Mesendoderm (in vitro differentiated cells): ENCODE data around the gene DCTN2.

Source experiments
- DNase-seq: peaks from one replicate; pipeline ENCODE4 v3.0.0; 2013
- H2AK5ac ChIP-seq: 2 replicates; pipeline ENCODE4 v1.6.1; 2013; ENCODE audit warnings: low read length, inconsistent platforms
- H2BK120ac ChIP-seq: 2 replicates; pipeline ENCODE4 v1.6.1; 2013; ENCODE audit warnings: low read depth, mild to moderate bottlenecking, low read length, moderate library complexity, mixed read lengths
- H2BK15ac ChIP-seq: replicated peaks from 2 replicates; pipeline ENCODE4 v1.6.1; 2013; ENCODE audit warnings: low read depth, mild to moderate bottlenecking, moderate library complexity
- H2BK5ac ChIP-seq: 2 replicates; pipeline ENCODE4 v1.6.1; 2013; ENCODE audit warnings: low read length, inconsistent platforms
- H3K18ac ChIP-seq: 2 replicates; pipeline ENCODE4 v1.6.1; 2013; ENCODE audit warnings: mild to moderate bottlenecking, low read length, mixed read lengths
- H3K23ac ChIP-seq: one replicate; pipeline ENCODE4 v1.6.1; 2013; ENCODE audit warnings: low read length
- H3K27ac ChIP-seq: 2 replicates; pipeline ENCODE4 v1.5.1; 2013; ENCODE audit warnings: low read depth, mild to moderate bottlenecking, inconsistent platforms, low read length, moderate library complexity
- H3K27me3 ChIP-seq: 2 replicates; pipeline ENCODE4 v1.6.1; 2013; ENCODE audit warnings: low read length, control low read depth, mild to moderate bottlenecking, inconsistent platforms; ENCODE audit not compliant: insufficient read depth, poor library complexity
- H3K36me3 ChIP-seq: 2 replicates; pipeline ENCODE4 v1.6.1; 2013; ENCODE audit warnings: low read length, inconsistent platforms; ENCODE audit not compliant: control insufficient read depth, insufficient read depth
- H3K4ac ChIP-seq: one replicate; pipeline ENCODE4 v1.6.1; 2013; ENCODE audit warnings: low read depth, mild to moderate bottlenecking, low read length, moderate library complexity
- H3K4me1 ChIP-seq: 2 replicates; pipeline ENCODE4 v1.6.1; 2013; ENCODE audit warnings: low read depth, low read length, inconsistent platforms; ENCODE audit not compliant: control insufficient read depth
- H3K4me2 ChIP-seq: 2 replicates; pipeline ENCODE4 v1.6.1; 2013; ENCODE audit warnings: low read length
- H3K4me3 ChIP-seq: 2 replicates; pipeline ENCODE4 v1.5.1; 2013; ENCODE audit warnings: mild to moderate bottlenecking, low read length
- H3K56ac ChIP-seq: one replicate; pipeline ENCODE4 v1.6.1; 2013; ENCODE audit warnings: low read length
- H3K79me1 ChIP-seq: 2 replicates; pipeline ENCODE4 v1.6.1; 2013; ENCODE audit warnings: low read length, inconsistent platforms
- H3K79me2 ChIP-seq: 2 replicates; pipeline ENCODE4 v1.6.1; 2013; ENCODE audit warnings: mild to moderate bottlenecking, low read length; ENCODE audit not compliant: control insufficient read depth, insufficient read depth
- H3K9ac ChIP-seq: 2 replicates; pipeline ENCODE4 v1.6.1; 2013; ENCODE audit warnings: low read length, inconsistent platforms
- H4K5ac ChIP-seq: one replicate; pipeline ENCODE4 v1.6.1; 2013; ENCODE audit warnings: low read length
- H4K8ac ChIP-seq: one replicate; pipeline ENCODE4 v1.6.1; 2013; ENCODE audit warnings: low read depth, mild to moderate bottlenecking, control low read depth, low read length, moderate library complexity
- WGBS: extraction: QIAGEN DNeasy Blood & Tissue Kit; methylation state at CpG from one replicate; pipeline ENCODE4 v1.1.7; 2013; ENCODE audit warnings: low lambda C conversion rate, missing lambda C conversion rate; ENCODE audit not compliant: insufficient coverage; ENCODE audit errors: extremely low coverage; 5-methylcytosine and 5-hydroxymethylcytosine counted together

Gene DCTN2

GRCh38 chr12:57539134-57539768 lies 7.7 kb downstream of the DCTN2 start:
- no peaks in the 10 kb centered on the region for H3K27me3 ChIP-seq
- H3K18ac ChIP-seq = no peak overlapping the region
- no peak overlapping the region for H3K23ac ChIP-seq
- no peaks in the 10 kb centered on the region for H3K4me1 ChIP-seq
- DNase-seq = no peak
- H3K4me3 ChIP-seq = no peak overlapping the region
- no peak overlapping the region for H3K4ac ChIP-seq
- H3K4me2 ChIP-seq = no peak overlapping the region
- no peak overlapping the region for H2BK120ac ChIP-seq
- WGBS = no CpG with 5 or more reads among the region's 5 CpGs
- H3K27ac ChIP-seq = no peak overlapping the region
- peaks cover 10% of the 10 kb centered on the region for H3K36me3 ChIP-seq
- H3K79me2 ChIP-seq = no peaks in the 10 kb centered on the region
- H2BK5ac ChIP-seq = no peak overlapping the region
- H4K8ac ChIP-seq = no peak overlapping the region
- H3K79me1 ChIP-seq = no peaks in the 10 kb centered on the region
- H2BK15ac ChIP-seq = no peak overlapping the region
- no peak overlapping the region for H3K56ac ChIP-seq
- H3K9ac ChIP-seq = no peak overlapping the region
- no peak overlapping the region for H4K5ac ChIP-seq
- H2AK5ac ChIP-seq = no peak overlapping the region

- no CpG with 5 or more reads among the region's 1 CpG for WGBS
- H3K27ac ChIP-seq = no peak overlapping the region
- H3K36me3 ChIP-seq = peaks cover 12% of the 10 kb centered on the region
- no peak overlapping the region for H4K5ac ChIP-seq
- DNase-seq = no peak
- no peak overlapping the region for H2BK120ac ChIP-seq
- no peak overlapping the region for H2AK5ac ChIP-seq
- H3K9ac ChIP-seq = no peak overlapping the region
- H3K18ac ChIP-seq = no peak overlapping the region
- no peak overlapping the region for H3K4me3 ChIP-seq
- no peak overlapping the region for H3K4me2 ChIP-seq
- no peaks in the 10 kb centered on the region for H3K4me1 ChIP-seq
- no peak overlapping the region for H4K8ac ChIP-seq
- no peak overlapping the region for H3K4ac ChIP-seq
- no peaks in the 10 kb centered on the region for H3K27me3 ChIP-seq
- no peaks in the 10 kb centered on the region for H3K79me2 ChIP-seq
- H3K79me1 ChIP-seq = no peaks in the 10 kb centered on the region
- no peak overlapping the region for H2BK15ac ChIP-seq
- H2BK5ac ChIP-seq = no peak overlapping the region
- H3K56ac ChIP-seq = no peak overlapping the region
- H3K23ac ChIP-seq = no peak overlapping the region
Measured at GRCh38 chr12:57536597-57536942, 10.4 kb downstream of the DCTN2 start.

DNA sequence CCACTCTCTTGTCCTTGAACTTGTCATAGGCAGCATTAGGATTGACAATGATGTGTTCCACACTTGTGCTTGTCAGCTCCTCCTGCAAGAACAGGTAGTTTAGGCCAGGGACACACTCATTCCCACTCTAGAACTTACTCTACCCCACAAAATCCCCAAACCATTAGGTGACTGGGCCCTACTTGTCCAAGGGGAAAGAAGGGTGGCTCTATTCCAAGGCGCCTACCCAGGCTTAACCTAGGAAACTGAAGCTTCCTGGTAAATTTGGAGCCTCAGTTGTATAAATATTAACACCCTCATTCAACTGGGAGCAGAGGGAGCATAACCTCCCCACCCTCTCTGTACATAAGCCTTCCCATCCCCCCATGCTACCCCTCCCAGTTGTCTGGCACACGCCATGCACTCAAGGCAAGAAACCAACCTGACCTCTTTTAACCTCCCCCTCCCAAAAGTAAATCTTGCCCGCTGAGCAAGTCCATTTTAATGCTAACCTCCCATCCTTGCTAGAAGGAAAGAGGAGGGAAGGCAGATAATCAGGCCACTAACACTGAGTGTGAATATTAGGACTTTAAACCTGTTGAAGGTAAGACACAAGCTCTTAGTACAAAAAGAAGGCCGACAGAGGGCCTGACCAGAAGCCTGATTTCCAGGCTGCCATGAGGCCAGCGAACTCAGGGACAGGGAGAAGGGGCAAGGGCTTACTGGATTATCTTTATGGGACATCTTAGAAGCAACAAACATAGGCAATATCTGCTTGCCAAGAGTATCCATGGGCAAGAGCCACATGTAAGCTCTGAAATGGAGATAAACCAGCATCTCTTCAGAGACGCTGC lies 11.0 kb downstream of the DCTN2 start:
- Histone ChIP-seq H2AK5ac (no peak overlapping the region), H3K79me1 (no peaks in the 10 kb centered on the region), H3K9ac (no peak overlapping the region), H2BK120ac (no peak overlapping the region), H3K18ac (no peak overlapping the region), H2BK15ac (no peak overlapping the region), H2BK5ac (no peak overlapping the region), H4K5ac (no peak overlapping the region), H3K23ac (no peak overlapping the region), H4K8ac (no peak overlapping the region), H3K56ac (no peak overlapping the region), H3K27me3 (no peaks in the 10 kb centered on the region), H3K4me2 (no peak overlapping the region), H3K36me3 (peaks cover 11% of the 10 kb centered on the region), H3K4me3 (no peak overlapping the region), H3K4me1 (no peaks in the 10 kb centered on the region), H3K79me2 (no peaks in the 10 kb centered on the region), H3K4ac (no peak overlapping the region), H3K27ac (no peak overlapping the region)
- no peak for DNase-seq
- no CpG with 5 or more reads among the region's 6 CpGs for WGBS

- Histone ChIP-seq H3K4me3 (no peak overlapping the region), H3K27me3 (no peaks in the 10 kb centered on the region), H3K79me1 (no peaks in the 10 kb centered on the region), H3K56ac (no peak overlapping the region), H3K18ac (no peak overlapping the region), H3K9ac (no peak overlapping the region), H3K36me3 (peaks cover 14% of the 10 kb centered on the region), H3K4ac (no peak overlapping the region), H2BK15ac (no peak overlapping the region), H3K27ac (no peak overlapping the region), H2BK5ac (no peak overlapping the region), H3K23ac (no peak overlapping the region), H3K4me2 (no peak overlapping the region), H3K79me2 (no peaks in the 10 kb centered on the region), H3K4me1 (no peaks in the 10 kb centered on the region), H4K5ac (no peak overlapping the region), H4K8ac (no peak overlapping the region), H2AK5ac (no peak overlapping the region), H2BK120ac (no peak overlapping the region)
- no peak for DNase-seq
- WGBS = no CpG with 5 or more reads among the region's 3 CpGs
Measured at GRCh38 chr12:57534991-57535543, 11.9 kb downstream of the DCTN2 start.

DNA sequence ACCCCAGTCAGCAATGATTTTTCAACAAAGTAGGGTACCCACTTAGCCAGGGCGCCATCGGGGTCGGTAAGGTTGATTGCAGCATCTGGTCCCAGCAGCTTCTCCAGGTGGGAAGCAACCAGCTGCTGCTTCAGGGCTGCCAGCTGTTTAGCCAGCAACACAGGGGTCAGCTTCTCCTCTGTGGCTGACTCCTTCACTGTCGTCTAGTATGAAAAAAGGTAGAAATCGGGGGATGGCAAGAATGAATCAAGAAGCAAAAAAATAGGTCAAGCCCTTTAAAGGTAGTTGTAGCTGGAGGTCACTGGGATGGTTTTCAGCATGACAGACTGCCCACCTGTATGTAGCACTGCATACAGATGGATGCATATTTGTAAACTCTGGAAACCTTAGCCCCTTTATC lies 12.7 kb downstream of the DCTN2 start:
- Histone ChIP-seq H2AK5ac (no peak overlapping the region), H3K4me2 (no peak overlapping the region), H3K23ac (no peak overlapping the region), H3K27ac (no peak overlapping the region), H3K4ac (no peak overlapping the region), H3K9ac (no peak overlapping the region), H3K27me3 (no peaks in the 10 kb centered on the region), H2BK120ac (no peak overlapping the region), H3K36me3 (peaks cover 14% of the 10 kb centered on the region), H3K4me3 (no peak overlapping the region), H4K5ac (no peak overlapping the region), H3K79me1 (no peaks in the 10 kb centered on the region), H3K79me2 (no peaks in the 10 kb centered on the region), H3K18ac (no peak overlapping the region), H3K56ac (no peak overlapping the region), H2BK15ac (no peak overlapping the region), H4K8ac (no peak overlapping the region), H3K4me1 (no peaks in the 10 kb centered on the region), H2BK5ac (no peak overlapping the region)
- DNase-seq = no peak
- no CpG with 5 or more reads among the region's 5 CpGs for WGBS
